ENCODE measurements around the gene CMIP.

Gene CMIP

GRCh38 chr16:81601601-81602255, 157.1 kb downstream of the CMIP start:
- Mint-ChIP-seq H3K36me3 (ENCODE audit: low read depth) (peaks cover 1% of the 10 kb centered on the region), H3K4me3 (no peak overlapping the region), H3K27me3 (ENCODE audit: low read depth) (no peaks in the 10 kb centered on the region), H3K27ac (peak overlapping the region in 2 of 3 experiments; percentile 25 to 72), H3K9me3 (no peaks in the 10 kb centered on the region), H3K4me1 (peaks cover 64% of the 10 kb centered on the region)
- no peak for TF ChIP-seq CTCF (IDR thresholded peaks at IDR 0.05; ENCODE audit: unreplicated experiment in 3 of 3)

- Mint-ChIP-seq H3K9me3 (no peaks in the 10 kb centered on the region), H3K4me1 (peaks cover 70% of the 10 kb centered on the region), H3K4me3 (no peak overlapping the region), H3K36me3 (ENCODE audit: low read depth) (peaks cover 4% of the 10 kb centered on the region), H3K27me3 (ENCODE audit: low read depth) (no peaks in the 10 kb centered on the region), H3K27ac (peak overlapping the region in 2 of 3 experiments; percentile 36 to 72)
- TF ChIP-seq CTCF (IDR thresholded peaks at IDR 0.05; ENCODE audit: unreplicated experiment in 3 of 3) = no peak
Measured at GRCh38 chr16:81602256-81602776, 157.7 kb downstream of the CMIP start.

GRCh38 chr16:81602792-81603191, 158.2 kb downstream of the CMIP start:
- Mint-ChIP-seq H3K36me3 (ENCODE audit: low read depth) (peaks cover 6% of the 10 kb centered on the region), H3K4me3 (no peak overlapping the region), H3K27me3 (ENCODE audit: low read depth) (no peaks in the 10 kb centered on the region), H3K27ac (peak overlapping the region in 2 of 3 experiments; percentile 36 to 72), H3K4me1 (peaks cover 74% of the 10 kb centered on the region), H3K9me3 (no peaks in the 10 kb centered on the region)
- no peak for TF ChIP-seq CTCF (IDR thresholded peaks at IDR 0.05; ENCODE audit: unreplicated experiment in 3 of 3)

GRCh38 chr16:81604960-81605383, 160.4 kb downstream of the CMIP start:
- no peak overlapping the region for H3K4me3 Mint-ChIP-seq
- peaks cover 72% of the 10 kb centered on the region for H3K4me1 Mint-ChIP-seq
- no peaks in the 10 kb centered on the region for H3K9me3 Mint-ChIP-seq
- TF ChIP-seq CTCF (IDR thresholded peaks at IDR 0.05; ENCODE audit: unreplicated experiment in 3 of 3) = no peak
- no peaks in the 10 kb centered on the region for H3K27me3 Mint-ChIP-seq (ENCODE audit: low read depth)
- H3K27ac Mint-ChIP-seq = peak overlapping the region in 1 of 3 experiments; percentile 27
- H3K36me3 Mint-ChIP-seq (ENCODE audit: low read depth) = peaks cover 17% of the 10 kb centered on the region

- no peak overlapping the region for H3K27ac Mint-ChIP-seq
- H3K4me1 Mint-ChIP-seq = peaks cover 72% of the 10 kb centered on the region
- no peak for TF ChIP-seq CTCF (IDR thresholded peaks at IDR 0.05; ENCODE audit: unreplicated experiment in 3 of 3)
- no peaks in the 10 kb centered on the region for H3K9me3 Mint-ChIP-seq
- no peaks in the 10 kb centered on the region for H3K27me3 Mint-ChIP-seq (ENCODE audit: low read depth)
- peaks cover 17% of the 10 kb centered on the region for H3K36me3 Mint-ChIP-seq (ENCODE audit: low read depth)
- H3K4me3 Mint-ChIP-seq = no peak overlapping the region
Measured at GRCh38 chr16:81606039-81606438, 161.4 kb downstream of the CMIP start.

- peaks cover 70% of the 10 kb centered on the region for H3K4me1 Mint-ChIP-seq
- H3K27ac Mint-ChIP-seq = peak overlapping the region in 1 of 3 experiments; percentile 3
- no peaks in the 10 kb centered on the region for H3K27me3 Mint-ChIP-seq (ENCODE audit: low read depth)
- no peaks in the 10 kb centered on the region for H3K9me3 Mint-ChIP-seq
- H3K36me3 Mint-ChIP-seq (ENCODE audit: low read depth) = peaks cover 17% of the 10 kb centered on the region
- TF ChIP-seq CTCF (IDR thresholded peaks at IDR 0.05; ENCODE audit: unreplicated experiment in 3 of 3) = no peak
- H3K4me3 Mint-ChIP-seq = no peak overlapping the region
Measured at GRCh38 chr16:81607006-81607405, 162.4 kb downstream of the CMIP start.
